Naive thymus-derived CD8-positive, alpha-beta T cell (primary cell): Measurements from ENCODE around the gene SH3GL2. TPM values are rescaled to one million over a fixed set of nuclear protein-coding genes. Genes with fewer than 3 reads are reported as not detected.
"Not testable (repeated sequence)": the region's sequence is repeated elsewhere in the genome, so short reads cannot be mapped to it uniquely, and the experiment has no call there.

Experiments used
- ATAC-seq, 2 donors: fragments of 150-1000 bp; cut with Tn5 transposase in 1 of 2; sonication (Bioruptor Pico), chemical (Tn5 transposase) in 1 of 2; 1 replicate in 1 of 2; 2 replicates in 1 of 2; pipeline ENCODE4 v1.10.0; 2021; ENCODE audit warnings: mild to moderate bottlenecking in 2 of 2, moderate library complexity in 2 of 2
- POLR2A ChIA-PET: fragments of 350-600 bp; sonication (Branson Sonifier 250); formaldehyde crosslinking; loops from one replicate; lab custom pipeline; 2021; ENCODE audit warnings: antibody characterized with exemption; lab: Charles Lee
- DNase-seq, 10 donors: peaks; one replicate each; pipeline versions ENCODE4 v3.0.0 to v3.0.0-alpha.2; 2020 to 2022
- H3K27ac Mint-ChIP-seq, 10 donors: one replicate each; pipeline ENCODE4 v1.8.0; 2020 to 2022; ENCODE audit warnings: mild to moderate bottlenecking in 10 of 10, mixed read lengths in 10 of 10, moderate library complexity in 4 of 10, inconsistent platforms in 1 of 10
- H3K27me3 Mint-ChIP-seq, 5 donors: one replicate each; pipeline ENCODE4 v1.8.0; 2021 to 2022; ENCODE audit warnings: mixed read lengths in 5 of 5
- H3K36me3 Mint-ChIP-seq, 3 donors: one replicate each; pipeline ENCODE4 v1.8.0; 2020 to 2022; ENCODE audit warnings: mixed read lengths in 3 of 3, mild to moderate bottlenecking in 2 of 3, inconsistent platforms in 1 of 3
- H3K4me1 Mint-ChIP-seq, 4 donors: one replicate each; pipeline ENCODE4 v1.8.0; 2021 to 2022; ENCODE audit warnings: mixed read lengths in 4 of 4
- H3K4me3 Mint-ChIP-seq, 10 donors: one replicate each; pipeline ENCODE4 v1.8.0; 2020 to 2022; ENCODE audit warnings: mild to moderate bottlenecking in 10 of 10, mixed read lengths in 10 of 10, moderate library complexity in 6 of 10, inconsistent platforms in 1 of 10
- H3K9me3 Mint-ChIP-seq, 9 donors: one replicate each; pipeline ENCODE4 v1.8.0; 2020 to 2022; ENCODE audit warnings: mixed read lengths in 9 of 9, mild to moderate bottlenecking in 3 of 9, inconsistent platforms in 1 of 9, moderate library complexity in 1 of 9
- polyA plus RNA-seq, 3 donors: library from polyadenylated mRNA; unstranded; fragments of 300-500 nt; fragmentation: Illumina TruSeq; gene quantifications; one replicate each; pipeline ENCODE4 v1.2.3, GENCODE V29; 2021
- total RNA-seq, 8 experiments: library from RNA in 2 of 8; stranded (reverse) in 2 of 8; gene quantifications; one replicate each; pipeline ENCODE4 v1.2.3 and lab custom pipeline; 2021 to 2026

SH3GL2 gene
- total and polyA plus RNA-seq, 5 experiments from 2014 or later, result not detected

DNA sequence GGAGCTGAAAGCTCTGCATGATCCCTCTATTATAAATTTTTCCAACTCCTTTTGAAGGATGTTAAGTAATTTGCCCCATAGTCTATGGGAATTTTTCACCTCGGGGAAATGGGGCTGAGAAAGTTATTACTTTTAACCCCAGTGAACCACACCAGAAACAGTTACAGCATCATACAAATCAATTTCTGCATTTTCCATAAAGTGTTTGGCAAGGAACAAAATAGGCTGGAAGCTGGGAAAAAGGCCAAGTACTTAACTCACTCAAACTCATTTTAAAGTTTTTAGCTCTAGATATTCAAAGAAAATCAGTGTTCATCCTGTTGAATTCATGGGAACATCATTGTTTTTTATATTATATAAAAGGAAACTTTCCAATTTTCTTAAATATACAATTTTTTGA is 160.9 kb downstream of the SH3GL2 start:
- no peak for DNase-seq
- POLR2A ChIA-PET, result no interaction called here
- H3K4me1 Mint-ChIP-seq, result no peaks in the 10 kb centered on the region

DNA sequence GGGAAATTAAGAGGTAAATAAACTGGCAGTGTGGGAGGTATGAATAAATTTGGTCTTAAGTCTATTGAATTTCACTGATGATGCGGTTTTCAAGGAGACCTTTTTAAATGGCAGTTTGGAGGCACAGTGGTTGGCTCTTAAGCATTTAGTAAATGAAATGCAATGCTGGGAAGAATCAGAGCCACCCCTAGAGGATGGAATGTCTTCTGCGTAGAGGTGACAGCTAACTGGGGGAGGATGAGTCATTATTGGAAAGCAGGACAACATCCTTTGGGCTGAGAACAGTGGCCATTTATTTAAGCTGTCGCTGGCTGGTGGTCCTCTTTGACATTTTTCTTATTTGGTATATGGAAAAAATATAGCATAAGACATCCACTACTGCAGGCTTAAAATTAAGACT is 163.2 kb downstream of the SH3GL2 start:
- H3K4me3 Mint-ChIP-seq, result no peak overlapping the region
- peaks cover 0 to 18% (median 5%) of the 10 kb centered on the region in 9 donors for H3K9me3 Mint-ChIP-seq
- POLR2A ChIA-PET, result no interaction called here
- no peak overlapping the region for H3K27ac Mint-ChIP-seq
- H3K27me3 Mint-ChIP-seq, result peaks cover 0 to 12% (median 0%) of the 10 kb centered on the region in 5 donors
- peaks cover 0 to 7% (median 0%) of the 10 kb centered on the region in 3 donors for H3K36me3 Mint-ChIP-seq
- DNase-seq, result no peak
- H3K4me1 Mint-ChIP-seq, result no peaks in the 10 kb centered on the region
- ATAC-seq, result no peak

More for the DNA sequence above, 160.9 kb downstream of the SH3GL2 start:
- H3K9me3 Mint-ChIP-seq, result peaks cover 0 to 24% (median 5%) of the 10 kb centered on the region in 9 donors
- no peak overlapping the region for H3K27ac Mint-ChIP-seq
- H3K27me3 Mint-ChIP-seq, result peaks cover 0 to 8% (median 0%) of the 10 kb centered on the region in 5 donors
- no peak overlapping the region for H3K4me3 Mint-ChIP-seq
- ATAC-seq, result no peak
- no peaks in the 10 kb centered on the region for H3K36me3 Mint-ChIP-seq

DNA sequence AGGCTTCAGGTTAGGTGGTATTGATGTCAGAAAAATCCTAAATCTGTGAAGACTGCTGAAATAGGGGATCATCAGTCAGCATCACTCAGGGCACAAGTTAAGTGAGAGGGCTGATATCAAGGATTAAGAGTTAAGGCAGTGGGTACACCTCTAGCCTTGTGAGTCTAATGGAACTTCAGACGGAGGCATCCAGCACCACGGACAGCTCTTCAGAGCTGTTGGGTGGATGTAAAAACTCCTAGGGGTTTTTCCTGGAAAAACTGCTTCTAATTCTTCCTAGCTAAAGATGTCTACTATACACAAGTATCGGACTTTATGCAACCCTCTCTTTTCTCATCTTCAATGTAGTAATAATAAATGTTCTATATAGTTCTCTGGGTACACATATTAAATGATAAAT is 165.9 kb downstream of the SH3GL2 start:
- peaks cover 0 to 7% (median 0%) of the 10 kb centered on the region in 3 donors for H3K36me3 Mint-ChIP-seq
- peaks cover 0 to 18% (median 5%) of the 10 kb centered on the region in 9 donors for H3K9me3 Mint-ChIP-seq
- DNase-seq (no peak), ATAC-seq (no peak)
- POLR2A ChIA-PET, result no interaction called here
- peaks cover 0 to 8% (median 0%) of the 10 kb centered on the region in 5 donors for H3K27me3 Mint-ChIP-seq
- H3K27ac Mint-ChIP-seq, result no peak overlapping the region
- no peak overlapping the region for H3K4me3 Mint-ChIP-seq
- no peaks in the 10 kb centered on the region for H3K4me1 Mint-ChIP-seq

- POLR2A ChIA-PET, result no interaction called here
- Mint-ChIP-seq H3K4me3 (no peak overlapping the region), H3K27me3 (peaks cover 0 to 3% (median 0%) of the 10 kb centered on the region in 5 donors), H3K9me3 (peaks cover 0 to 29% (median 11%) of the 10 kb centered on the region in 9 donors), H3K27ac (no peak overlapping the region), H3K4me1 (no peaks in the 10 kb centered on the region), H3K36me3 (peaks cover 0 to 7% (median 0%) of the 10 kb centered on the region in 3 donors)
- DNase-seq (no peak), ATAC-seq (no peak)
Measured at GRCh38 chr9:17750269-17750668, 171.4 kb downstream of the SH3GL2 start.

GRCh38 chr9:17751486-17751885 is 172.6 kb downstream of the SH3GL2 start:
- ATAC-seq, result no peak
- Mint-ChIP-seq H3K36me3 (peaks cover 0 to 4% (median 0%) of the 10 kb centered on the region in 3 donors), H3K9me3 (peaks cover 0 to 25% (median 7%) of the 10 kb centered on the region in 9 donors), H3K27me3 (peaks cover 0 to 1% (median 0%) of the 10 kb centered on the region in 5 donors), H3K4me3 (no peak overlapping the region), H3K4me1 (no peaks in the 10 kb centered on the region), H3K27ac (no peak overlapping the region)
- no peak for DNase-seq
- POLR2A ChIA-PET, result no interaction called here

- ATAC-seq, result no peak
- Mint-ChIP-seq H3K4me1 (no peaks in the 10 kb centered on the region), H3K27ac (no peak overlapping the region), H3K4me3 (no peak overlapping the region), H3K9me3 (peaks cover 0 to 25% (median 7%) of the 10 kb centered on the region in 9 donors), H3K27me3 (peaks cover 0 to 1% (median 0%) of the 10 kb centered on the region in 5 donors), H3K36me3 (peaks cover 0 to 4% (median 0%) of the 10 kb centered on the region in 3 donors)
- POLR2A ChIA-PET, result no interaction called here
- DNase-seq, result no peak
Measured at GRCh38 chr9:17752021-17752420, 173.2 kb downstream of the SH3GL2 start.

- ATAC-seq (no peak), DNase-seq (no peak)
- Mint-ChIP-seq H3K27ac (no peak overlapping the region), H3K27me3 (peaks cover 0 to 1% (median 0%) of the 10 kb centered on the region in 5 donors), H3K9me3 (peaks cover 0 to 22% (median 9%) of the 10 kb centered on the region in 9 donors), H3K36me3 (peaks cover 0 to 4% (median 0%) of the 10 kb centered on the region in 3 donors), H3K4me1 (no peaks in the 10 kb centered on the region), H3K4me3 (no peak overlapping the region)
- POLR2A ChIA-PET, result no interaction called here
Measured at GRCh38 chr9:17757816-17758215, 178.9 kb downstream of the SH3GL2 start.

DNA sequence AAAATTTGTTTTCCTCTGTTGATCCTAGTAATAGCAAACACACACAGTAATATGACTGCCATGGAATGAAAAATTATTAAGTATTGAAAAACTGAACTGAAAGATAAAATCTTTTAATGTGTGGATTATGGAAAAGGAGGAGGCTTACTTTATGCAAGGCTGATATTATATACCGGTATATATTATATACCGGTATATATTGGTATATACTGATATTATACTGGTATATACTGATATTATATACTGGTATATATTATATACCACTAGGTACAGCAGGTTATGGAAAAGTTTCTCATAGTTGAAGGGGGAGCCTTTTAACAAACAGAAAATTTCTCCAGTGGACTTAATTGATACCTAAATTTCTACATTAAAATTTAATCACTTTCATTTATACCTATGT is 181.4 kb downstream of the SH3GL2 start:
- ATAC-seq (no peak), DNase-seq (no peak)
- Mint-ChIP-seq H3K4me3 (no peak overlapping the region), H3K4me1 (no peaks in the 10 kb centered on the region), H3K9me3 (peaks cover 0 to 8% (median 2%) of the 10 kb centered on the region in 9 donors), H3K27me3 (peaks cover 0 to 1% (median 0%) of the 10 kb centered on the region in 5 donors), H3K27ac (no peak overlapping the region), H3K36me3 (no peaks in the 10 kb centered on the region)
- POLR2A ChIA-PET, result no interaction called here

- Mint-ChIP-seq H3K27ac (no peak overlapping the region), H3K4me3 (no peak overlapping the region), H3K9me3 (peaks cover 0 to 8% (median 2%) of the 10 kb centered on the region in 9 donors), H3K4me1 (no peaks in the 10 kb centered on the region), H3K27me3 (no peaks in the 10 kb centered on the region), H3K36me3 (no peaks in the 10 kb centered on the region)
- ATAC-seq, result no peak
- DNase-seq, result no peak
- POLR2A ChIA-PET, result no interaction called here
Measured at GRCh38 chr9:17761984-17762676, 183.3 kb downstream of the SH3GL2 start.

DNA sequence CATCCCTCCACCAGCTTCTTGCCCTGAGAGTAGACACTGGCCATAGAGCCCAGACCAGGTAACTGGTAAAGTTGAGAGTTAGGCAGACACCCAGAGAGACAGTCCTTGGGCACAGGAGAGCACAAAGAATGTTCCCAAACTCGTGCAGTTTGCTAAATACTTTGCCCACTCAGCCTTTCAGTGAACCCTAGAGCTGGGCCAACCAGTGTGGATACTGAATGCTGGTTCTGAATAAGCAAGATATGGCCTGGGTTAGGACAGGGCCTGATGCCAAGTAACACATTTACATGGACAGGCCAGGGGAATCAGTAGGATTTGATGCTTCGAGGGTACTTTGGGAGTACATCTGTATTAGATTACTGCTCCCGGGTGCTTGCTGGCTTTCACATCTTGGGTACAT is 185.4 kb downstream of the SH3GL2 start:
- DNase-seq, result no peak

DNA sequence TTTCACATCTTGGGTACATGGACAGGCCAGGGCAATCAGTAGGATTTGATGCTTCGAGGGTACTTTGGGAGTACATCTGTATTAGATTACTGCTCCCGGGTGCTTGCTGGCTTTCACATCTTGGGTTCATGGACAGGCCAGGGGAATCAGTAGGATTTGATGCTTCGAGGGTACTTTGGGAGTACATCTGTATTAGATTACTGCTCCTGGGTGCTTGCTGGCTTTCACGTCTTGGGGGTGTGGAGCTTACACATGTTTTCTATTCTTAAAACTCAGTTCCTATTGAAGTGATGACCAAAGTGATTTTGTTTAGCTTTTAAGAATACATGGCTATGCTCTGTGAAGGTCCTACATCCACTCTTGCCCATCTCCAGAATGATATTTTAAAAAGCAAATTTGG is 186.3 kb downstream of the SH3GL2 start:
- H3K4me3 Mint-ChIP-seq, H3K27ac Mint-ChIP-seq, H3K27me3 Mint-ChIP-seq, ATAC-seq, POLR2A ChIA-PET, H3K4me1 Mint-ChIP-seq, H3K9me3 Mint-ChIP-seq, DNase-seq, H3K36me3 Mint-ChIP-seq: not testable (repeated sequence)

More for the DNA sequence above, 185.4 kb downstream of the SH3GL2 start:
- H3K9me3 Mint-ChIP-seq, result peaks cover 0 to 3% (median 0%) of the 10 kb centered on the region in 9 donors
- ATAC-seq, result no peak
- H3K4me3 Mint-ChIP-seq, result no peak overlapping the region
- POLR2A ChIA-PET, result no interaction called here
- peaks cover 0 to 3% (median 0%) of the 10 kb centered on the region in 5 donors for H3K27me3 Mint-ChIP-seq
- no peak overlapping the region for H3K27ac Mint-ChIP-seq
- H3K4me1 Mint-ChIP-seq, result no peaks in the 10 kb centered on the region
- H3K36me3 Mint-ChIP-seq, result no peaks in the 10 kb centered on the region

DNA sequence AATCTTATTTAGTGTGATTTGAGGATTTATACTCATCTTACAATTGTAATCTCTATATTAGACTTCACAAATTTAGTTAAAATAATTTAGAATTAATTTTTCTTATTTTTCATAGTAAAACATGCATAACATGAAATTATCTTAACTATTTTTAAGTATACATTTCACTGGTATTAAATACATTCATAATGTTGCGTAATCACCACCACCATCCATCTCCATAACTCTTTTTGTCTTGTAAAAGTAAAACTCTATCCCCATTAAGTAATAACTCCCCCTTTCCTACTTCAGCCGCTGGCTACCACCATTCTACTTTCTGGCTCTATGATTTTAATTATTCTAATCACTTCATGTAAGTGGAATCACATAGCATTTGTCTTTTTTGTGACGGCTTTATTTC is 193.4 kb downstream of the SH3GL2 start:
- DNase-seq (no peak), ATAC-seq (no peak)
- Mint-ChIP-seq H3K9me3 (peaks cover 0 to 4% (median 0%) of the 10 kb centered on the region in 9 donors), H3K27ac (no peak overlapping the region), H3K4me3 (no peak overlapping the region), H3K27me3 (peaks cover 0 to 3% (median 0%) of the 10 kb centered on the region in 5 donors), H3K36me3 (no peaks in the 10 kb centered on the region), H3K4me1 (no peaks in the 10 kb centered on the region)
- POLR2A ChIA-PET, result no interaction called here

- Mint-ChIP-seq H3K4me3 (no peak overlapping the region), H3K9me3 (peaks cover 0 to 12% (median 0%) of the 10 kb centered on the region in 9 donors), H3K27ac (no peak overlapping the region), H3K4me1 (no peaks in the 10 kb centered on the region), H3K36me3 (peaks cover 0 to 4% (median 0%) of the 10 kb centered on the region in 3 donors), H3K27me3 (peaks cover 0 to 10% (median 0%) of the 10 kb centered on the region in 5 donors)
- ATAC-seq (no peak), DNase-seq (no peak)
- POLR2A ChIA-PET, result no interaction called here
Measured at GRCh38 chr9:17775656-17776055, 196.8 kb downstream of the SH3GL2 start.
